ENCODE data around the gene DDX53. TPM values are rescaled to one million over a fixed set of nuclear protein-coding genes. Genes with fewer than 3 reads are reported as not detected.

The DDX53 gene
- total and polyA plus RNA-seq, 5 donors: not detected

- Histone ChIP-seq H3K27ac (ENCODE audit: low read length) (no peak overlapping the region), H3K27me3 (ENCODE audit: control insufficient read depth, insufficient read depth) (no peaks in the 10 kb centered on the region), H3K9me3 (ENCODE audit: control insufficient read depth, low read length) (no peaks in the 10 kb centered on the region), H3K4me3 (ENCODE audit: low read length) (no peak overlapping the region), H3K4me1 (ENCODE audit: control insufficient read depth, insufficient read depth, low read length) (no peaks in the 10 kb centered on the region)
- intact Hi-C loops (cut with DNase I): no loop called here
- WGBS: 91% methylated on average over 3 of the region's 3 CpGs
- DNase-seq (no peak), ATAC-seq (no peak)
Measured at GRCh38 chrX:23052324-23052723, 52.6 kb downstream of the DDX53 start.

Measured in right cardiac atrium (tissue), 5 donors.